ENCODE measurements around the gene NEK9. TPM values are rescaled to one million over a fixed set of nuclear protein-coding genes. Genes with fewer than 3 reads are reported as not detected.

The NEK9 gene
- total and polyA plus RNA-seq, 10 of the 15 experiments (the other 5 are each of a cell fraction or from before 2014, with no cell fraction given): 6.0 to 78.8 (median 44.7) TPM

- TF ChIP-seq CTCF (IDR thresholded peaks at IDR 0.05 in 2 of 3, conservative IDR thresholded peaks at IDR 0.05 in 1 of 3; ENCODE audit: control insufficient read depth in 2 of 3, extremely low read depth in 1 of 3, insufficient read depth in 1 of 3, low read depth in 3 of 3, low read length in 3 of 3): no peak
- no peak for TF ChIP-seq USF1 (IDR thresholded peaks at IDR 0.05; ENCODE audit: borderline replicate concordance, extremely low read length, insufficient read depth, low read depth, low read length)
- no peak for TF ChIP-seq CHD1 (IDR thresholded peaks at IDR 0.05; ENCODE audit: low read depth, low read length)
- TF ChIP-seq GABPA (IDR thresholded peaks at IDR 0.05; ENCODE audit: low read depth): peak; percentile 96
- TF ChIP-seq CREM (IDR thresholded peaks at IDR 0.05; ENCODE audit: low read depth): no peak
- TF ChIP-seq NFIC (IDR thresholded peaks at IDR 0.05; ENCODE audit: low read depth, low read length): no peak
- peak; percentile 67 for TF ChIP-seq POLR2AphosphoS2 (IDR thresholded peaks at IDR 0.05; ENCODE audit: low read depth, low read length)
- TF ChIP-seq SPI1 (IDR thresholded peaks at IDR 0.05; ENCODE audit: borderline replicate concordance, insufficient read depth, low read depth, low read length): peak; percentile 30; the same call in 1 of the 2 replicates
- TF ChIP-seq SP1 (IDR thresholded peaks at IDR 0.05; ENCODE audit: low read depth, low read length): no peak
- TF ChIP-seq PRDM15 (CRISPR knock-in tag; IDR thresholded peaks at IDR 0.05): no peak
- peak; percentile 24 for TF ChIP-seq E4F1 (IDR thresholded peaks at IDR 0.05; ENCODE audit: borderline replicate concordance, partially characterized antibody)
- no peak for TF ChIP-seq SUZ12 (IDR thresholded peaks at IDR 0.05; ENCODE audit: unreplicated experiment)
- TF ChIP-seq BCL3 (IDR thresholded peaks at IDR 0.05; ENCODE audit: borderline replicate concordance, insufficient read depth, low read depth, low read length, poor library complexity, severe bottlenecking): peak; percentile 26
- no peak for TF ChIP-seq BRCA1 (IDR thresholded peaks at IDR 0.05; ENCODE audit: low read depth, low read length)
- no peak for TF ChIP-seq IKZF2 (IDR thresholded peaks at IDR 0.05)
- no peak for TF ChIP-seq USF2 (IDR thresholded peaks at IDR 0.05; ENCODE audit: borderline replicate concordance, low read depth, low read length)
These were observed at the start of gene NEK9 (continued) for GRCh38 chr14:75126679-75127473.
